Neuronal stem cell (in vitro differentiated cells): ENCODE measurements around the gene F12.
A peak's percentile ranks its signal among the peaks of the same experiment; 100 is the strongest.

Experiments used
- DNase-seq: peaks from one replicate; pipeline ENCODE4 v3.0.0-alpha.2; 2013; ENCODE audit warnings: low spot score
- H2AFZ ChIP-seq: one replicate; pipeline ENCODE4 v1.6.1; 2013; ENCODE audit warnings: mild to moderate bottlenecking, low read length, inconsistent platforms
- H2AK5ac ChIP-seq: 2 replicates; pipeline ENCODE4 v1.6.1; 2013; ENCODE audit warnings: low read depth, mild to moderate bottlenecking, inconsistent platforms, low read length, moderate library complexity, mixed read lengths
- H2BK120ac ChIP-seq: 2 replicates; pipeline ENCODE4 v1.6.1; 2013; ENCODE audit warnings: low read depth, mild to moderate bottlenecking, inconsistent platforms, low read length, moderate library complexity, mixed read lengths
- H2BK12ac ChIP-seq: one replicate; pipeline ENCODE4 v1.6.1; 2013; ENCODE audit warnings: low read length, inconsistent platforms
- H2BK15ac ChIP-seq: 2 replicates; pipeline ENCODE4 v1.6.1; 2013; ENCODE audit warnings: mild to moderate bottlenecking, low read length, inconsistent platforms, mixed read lengths
- H2BK5ac ChIP-seq: one replicate; pipeline ENCODE4 v1.6.1; 2013; ENCODE audit warnings: inconsistent platforms, mild to moderate bottlenecking, low read length, moderate library complexity
- H3K14ac ChIP-seq: one replicate; pipeline ENCODE4 v1.6.1; 2013; ENCODE audit warnings: low read length, inconsistent platforms
- H3K18ac ChIP-seq: 2 replicates; pipeline ENCODE4 v1.6.1; 2013; ENCODE audit warnings: low read length, inconsistent platforms
- H3K23ac ChIP-seq: 2 replicates; pipeline ENCODE4 v1.6.1; 2013; ENCODE audit warnings: low read depth, mild to moderate bottlenecking, mixed read lengths, low read length, inconsistent platforms; ENCODE audit not compliant: poor library complexity
- H3K27ac ChIP-seq: replicated peaks from 3 replicates; pipeline ENCODE4 v1.5.1; 2013; ENCODE audit warnings: low read length, inconsistent platforms
- H3K27me3 ChIP-seq, 3 experiments: 2 replicates each; pipeline ENCODE4 v1.6.1; 2013; ENCODE audit warnings: low read length in 3 of 3, mild to moderate bottlenecking in 2 of 3, inconsistent platforms in 1 of 3, low read depth in 1 of 3, mixed read lengths in 1 of 3, moderate library complexity in 1 of 3; ENCODE audit not compliant: control insufficient read depth in 3 of 3, insufficient read depth in 3 of 3
- H3K36me3 ChIP-seq, 2 donors: replicated peaks in 1 of 2; 2 replicates each; pipeline ENCODE4 v1.6.1; 2013; ENCODE audit warnings: low read length in 2 of 2; ENCODE audit not compliant: control insufficient read depth in 2 of 2, insufficient read depth in 2 of 2
- H3K4ac ChIP-seq: 2 replicates; pipeline ENCODE4 v1.6.1; 2013; ENCODE audit warnings: inconsistent platforms, mild to moderate bottlenecking, low read length, moderate library complexity
- H3K4me1 ChIP-seq, 2 donors: 1 replicate in 1 of 2; 2 replicates in 1 of 2; pipeline ENCODE4 v1.6.1; 2013; ENCODE audit warnings: low read length in 2 of 2, low read depth in 1 of 2; ENCODE audit not compliant: control insufficient read depth in 2 of 2, insufficient read depth in 1 of 2
- H3K4me2 ChIP-seq: one replicate; pipeline ENCODE4 v1.6.1; 2013; ENCODE audit warnings: mild to moderate bottlenecking, low read length, inconsistent platforms; ENCODE audit not compliant: insufficient read depth, poor library complexity, severe bottlenecking
- H3K4me3 ChIP-seq, 2 donors: 2 replicates each; pipeline ENCODE4 v1.5.1; 2013; ENCODE audit warnings: low read length in 2 of 2, mild to moderate bottlenecking in 2 of 2, inconsistent platforms in 1 of 2, moderate library complexity in 1 of 2
- H3K79me1 ChIP-seq: one replicate; pipeline ENCODE4 v1.6.1; 2013; ENCODE audit warnings: low read depth, mild to moderate bottlenecking, inconsistent platforms, low read length, moderate library complexity
- H3K9ac ChIP-seq: one replicate; pipeline ENCODE4 v1.6.1; 2013; ENCODE audit warnings: mild to moderate bottlenecking, low read depth, low read length, inconsistent platforms; ENCODE audit not compliant: poor library complexity
- H3K9me3 ChIP-seq, 2 donors: replicated peaks in 1 of 2; 2 replicates each; pipeline versions ENCODE3 to v1.6.1; 2013; ENCODE audit warnings: low read length in 2 of 2, mild to moderate bottlenecking in 2 of 2, inconsistent platforms in 1 of 2, low read depth in 1 of 2, mixed read lengths in 1 of 2, moderate library complexity in 1 of 2; ENCODE audit not compliant: control insufficient read depth in 2 of 2, insufficient read depth in 1 of 2
- H4K8ac ChIP-seq: one replicate; pipeline ENCODE4 v1.6.1; 2013; ENCODE audit warnings: low read depth, mild to moderate bottlenecking, inconsistent platforms, low read length, moderate library complexity
- H4K91ac ChIP-seq: one replicate; pipeline ENCODE4 v1.6.1; 2013; ENCODE audit warnings: low read length, low read depth, mild to moderate bottlenecking, inconsistent platforms; ENCODE audit not compliant: poor library complexity
- WGBS, 2 donors: extraction: QIAGEN DNeasy Blood & Tissue Kit; methylation state at CpG; one replicate each; pipeline ENCODE4 v1.1.7; 2013; ENCODE audit warnings: missing lambda C conversion rate in 2 of 2, mixed read lengths in 1 of 2; ENCODE audit not compliant: insufficient read length in 2 of 2, insufficient replicate concordance in 1 of 2; ENCODE audit errors: extremely low coverage in 2 of 2; 5-methylcytosine and 5-hydroxymethylcytosine counted together

F12 gene

DNA sequence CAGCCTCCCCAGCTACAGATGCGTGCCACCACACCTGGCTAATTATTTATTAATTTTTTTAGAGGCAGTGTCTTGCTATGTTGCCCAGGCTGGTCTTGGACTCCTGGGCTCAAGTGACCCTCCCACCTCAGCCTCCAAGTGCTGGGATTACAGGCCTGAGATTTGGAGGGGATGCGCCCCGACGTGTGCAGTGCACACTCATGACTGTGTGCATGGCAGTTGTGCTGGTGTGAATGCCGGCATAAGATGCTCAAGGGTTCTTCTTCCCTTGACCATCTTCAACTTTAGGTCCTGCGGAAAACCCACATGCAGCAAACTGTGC, 28.6 kb downstream of the F12 start:
- Histone ChIP-seq H3K23ac (no peak overlapping the region), H3K4me1 (peaks cover 0 to 3% of the 10 kb centered on the region in 2 donors), H3K14ac (no peak overlapping the region), H4K8ac (no peak overlapping the region), H2BK15ac (no peak overlapping the region), H2AFZ (no peak overlapping the region), H2AK5ac (no peak overlapping the region), H3K36me3 (no peaks in the 10 kb centered on the region), H3K4me3 (no peak overlapping the region), H3K4ac (no peak overlapping the region), H3K27ac (no peak overlapping the region), H3K9ac (no peak overlapping the region), H3K18ac (no peak overlapping the region), H3K9me3 (no peaks in the 10 kb centered on the region), H2BK120ac (no peak overlapping the region), H4K91ac (no peak overlapping the region), H3K4me2 (no peak overlapping the region), H2BK5ac (no peak overlapping the region), H2BK12ac (no peak overlapping the region), H3K27me3 (peaks cover 0 to 32% (median 2%) of the 10 kb centered on the region in 3 experiments), H3K79me1 (no peaks in the 10 kb centered on the region)
- DNase-seq: no peak
- no CpG with 5 or more reads among the region's 6 CpGs for WGBS, 2 donors

- DNase-seq: no peak
- Histone ChIP-seq H3K14ac (no peak overlapping the region), H2AK5ac (no peak overlapping the region), H2AFZ (peak overlapping the region; percentile 72), H3K4me2 (no peak overlapping the region), H3K27ac (no peak overlapping the region), H2BK15ac (no peak overlapping the region), H3K79me1 (no peaks in the 10 kb centered on the region), H3K23ac (no peak overlapping the region), H4K91ac (no peak overlapping the region), H3K9me3 (no peaks in the 10 kb centered on the region), H4K8ac (no peak overlapping the region), H3K4ac (no peak overlapping the region), H3K4me1 (peaks cover 0 to 3% of the 10 kb centered on the region in 2 donors), H3K18ac (no peak overlapping the region), H3K36me3 (no peaks in the 10 kb centered on the region), H2BK5ac (no peak overlapping the region), H2BK120ac (no peak overlapping the region), H3K27me3 (peaks cover 0 to 19% (median 2%) of the 10 kb centered on the region in 3 experiments), H3K4me3 (no peak overlapping the region), H2BK12ac (no peak overlapping the region), H3K9ac (no peak overlapping the region)
- WGBS, 2 donors: no CpG with 5 or more reads among the region's 15 CpGs
These were observed 30.2 kb downstream of the F12 start for GRCh38 chr5:177378884-177379883.

DNA sequence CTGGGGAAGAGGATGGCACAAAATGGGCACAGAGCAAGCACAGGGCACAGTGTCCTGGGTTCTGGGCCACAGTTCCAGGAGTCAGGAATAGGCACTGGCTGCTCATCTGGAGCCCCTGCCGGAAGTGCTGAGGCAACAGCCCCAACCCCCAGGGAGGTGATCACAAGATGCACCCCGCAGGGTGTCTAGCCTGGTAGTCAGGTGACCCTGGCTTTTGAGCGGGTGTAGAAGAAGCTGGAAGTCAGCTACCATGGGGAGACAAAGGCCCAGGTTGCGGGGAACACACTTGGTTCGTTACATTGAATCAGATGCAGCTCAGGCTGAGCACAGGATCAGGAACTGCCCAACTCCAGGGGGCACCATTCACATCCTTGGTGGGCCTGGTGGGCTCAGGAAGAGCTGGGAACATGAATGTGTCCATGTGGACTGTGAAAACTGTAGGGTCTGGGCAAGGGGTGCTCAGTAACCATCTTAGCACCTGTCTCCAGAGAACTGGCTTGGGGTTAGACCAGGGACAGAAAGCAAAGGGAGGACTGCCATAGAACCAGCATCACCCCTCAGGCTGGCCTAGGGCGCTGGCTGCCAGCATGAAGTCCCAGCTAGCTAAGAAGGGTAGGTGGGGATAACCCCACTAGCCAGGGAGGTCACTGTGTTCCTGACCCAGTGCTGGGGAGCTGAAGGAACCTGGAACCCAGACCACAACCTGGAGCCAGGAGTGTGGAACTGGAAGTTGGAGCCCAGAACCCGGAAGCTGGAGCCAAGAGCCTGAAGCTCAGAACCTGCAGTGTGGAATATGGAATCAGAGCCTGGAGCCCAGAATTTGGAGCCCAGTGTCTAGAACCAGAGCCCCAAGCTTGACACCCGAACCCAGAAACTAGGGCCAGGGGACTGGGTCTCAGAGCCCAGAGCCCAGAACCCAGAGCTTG, 31.2 kb downstream of the F12 start:
- H4K91ac ChIP-seq: no peak overlapping the region
- peak overlapping the region; percentile 30 for H2BK15ac ChIP-seq
- peaks cover 0 to 8% (median 2%) of the 10 kb centered on the region in 3 experiments for H3K27me3 ChIP-seq
- peak overlapping the region; percentile 84 for H2AK5ac ChIP-seq
- no peak overlapping the region for H3K27ac ChIP-seq
- H4K8ac ChIP-seq: peak overlapping the region; percentile 2
- H3K4me1 ChIP-seq: peaks cover 0 to 3% of the 10 kb centered on the region in 2 donors
- peak overlapping the region; percentile 30 for H3K23ac ChIP-seq
- H2BK12ac ChIP-seq: no peak overlapping the region
- H3K79me1 ChIP-seq: no peaks in the 10 kb centered on the region
- H3K9ac ChIP-seq: no peak overlapping the region
- no peak overlapping the region for H3K4ac ChIP-seq
- no peak overlapping the region for H2AFZ ChIP-seq
- H3K9me3 ChIP-seq: no peaks in the 10 kb centered on the region
- no peak overlapping the region for H3K14ac ChIP-seq
- no peak overlapping the region for H3K4me2 ChIP-seq
- H3K4me3 ChIP-seq: no peak overlapping the region
- WGBS, 2 donors: no CpG with 5 or more reads among the region's 8 CpGs
- peak overlapping the region; percentile 63 for H3K18ac ChIP-seq
- H2BK120ac ChIP-seq: no peak overlapping the region
- no peak for DNase-seq
- peak overlapping the region; percentile 34 for H2BK5ac ChIP-seq
- no peaks in the 10 kb centered on the region for H3K36me3 ChIP-seq

GRCh38 chr5:177376107-177376506, 33.3 kb downstream of the F12 start:
- no peak overlapping the region for H2AK5ac ChIP-seq
- H2BK120ac ChIP-seq: no peak overlapping the region
- H3K18ac ChIP-seq: no peak overlapping the region
- no peaks in the 10 kb centered on the region for H3K27me3 ChIP-seq
- H4K8ac ChIP-seq: no peak overlapping the region
- H3K4me2 ChIP-seq: no peak overlapping the region
- no peak overlapping the region for H2BK5ac ChIP-seq
- no CpG with 5 or more reads among the region's 11 CpGs for WGBS, 2 donors
- no peak overlapping the region for H3K4me3 ChIP-seq
- H3K23ac ChIP-seq: no peak overlapping the region
- no peak overlapping the region for H3K27ac ChIP-seq
- DNase-seq: no peak
- H3K4ac ChIP-seq: no peak overlapping the region
- no peak overlapping the region for H4K91ac ChIP-seq
- H2BK15ac ChIP-seq: no peak overlapping the region
- no peaks in the 10 kb centered on the region for H3K79me1 ChIP-seq
- no peak overlapping the region for H2BK12ac ChIP-seq
- peaks cover under 1 to 4% of the 10 kb centered on the region in 2 donors for H3K4me1 ChIP-seq
- peaks cover 2 to 7% of the 10 kb centered on the region in 2 donors for H3K36me3 ChIP-seq
- H2AFZ ChIP-seq: no peak overlapping the region
- no peak overlapping the region for H3K14ac ChIP-seq
- H3K9ac ChIP-seq: no peak overlapping the region
- H3K9me3 ChIP-seq: no peaks in the 10 kb centered on the region
